GM21381 (cell line): ENCODE results near the gene YIF1A.
A peak's percentile ranks its signal among the peaks of the same experiment; 100 is the strongest.
"Not testable (repeated sequence)": the region's sequence is repeated elsewhere in the genome, so short reads cannot be mapped to it uniquely, and the experiment has no call there.

Experiments used
- ATAC-seq: cut with Tn5 transposase; IDR thresholded peaks from one replicate; pipeline ENCODE4 v1.9.1; 2021; ENCODE audit warnings: mild to moderate bottlenecking, moderate library complexity; ENCODE audit not compliant: unreplicated experiment

YIF1A gene

GRCh38 chr11:66326261-66327111, 37.5 kb upstream of the YIF1A start:
- ATAC-seq: no peak

DNA sequence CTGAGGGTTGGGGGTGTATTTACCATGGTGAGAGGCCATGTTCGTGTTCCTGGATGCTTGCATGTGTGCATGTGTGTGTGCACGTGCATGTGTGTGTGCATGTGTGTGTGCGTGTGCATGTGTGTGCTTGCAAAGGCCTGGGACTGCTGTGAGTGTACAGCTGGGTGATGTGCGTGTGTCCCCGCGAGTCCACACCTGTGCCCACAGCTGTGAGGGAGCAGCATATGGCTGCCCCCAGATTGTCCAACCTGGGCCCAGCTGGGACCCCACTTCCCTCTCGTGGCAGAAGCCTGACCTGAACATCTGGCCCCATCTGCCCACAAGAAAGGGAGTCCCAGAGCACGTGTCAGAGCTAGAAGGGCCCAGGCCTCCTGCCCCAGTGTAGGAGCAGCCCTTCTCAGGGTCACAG, 36.3 kb upstream of the YIF1A start:
- ATAC-seq: no peak

- ATAC-seq: no peak
These were observed 35.7 kb upstream of the YIF1A start for GRCh38 chr11:66324664-66325063.

GRCh38 chr11:66323684-66324083, 34.7 kb upstream of the YIF1A start:
- ATAC-seq: no peak

- ATAC-seq: no peak
These were observed 33.9 kb upstream of the YIF1A start for GRCh38 chr11:66322732-66323427.

GRCh38 chr11:66321606-66322005, 32.7 kb upstream of the YIF1A start:
- ATAC-seq: no peak

DNA sequence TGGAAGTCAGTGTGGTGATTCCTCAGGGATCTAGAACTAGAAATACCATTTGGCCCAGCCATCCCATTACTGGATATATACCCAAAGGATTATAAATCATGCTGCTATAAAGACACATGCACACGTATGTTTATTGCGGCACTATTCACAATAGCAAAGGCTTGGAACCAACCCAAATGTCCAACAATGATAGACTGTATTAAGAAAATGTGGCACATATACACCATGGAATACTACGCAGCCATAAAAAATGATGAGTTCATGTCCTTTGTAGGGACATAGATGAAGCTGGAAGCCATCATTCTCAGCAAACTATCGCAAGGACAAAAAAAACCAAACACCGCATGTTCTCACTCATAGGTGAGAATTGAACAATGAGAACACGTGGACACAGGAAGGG, 31.8 kb upstream of the YIF1A start:
- ATAC-seq: not testable (repeated sequence)

DNA sequence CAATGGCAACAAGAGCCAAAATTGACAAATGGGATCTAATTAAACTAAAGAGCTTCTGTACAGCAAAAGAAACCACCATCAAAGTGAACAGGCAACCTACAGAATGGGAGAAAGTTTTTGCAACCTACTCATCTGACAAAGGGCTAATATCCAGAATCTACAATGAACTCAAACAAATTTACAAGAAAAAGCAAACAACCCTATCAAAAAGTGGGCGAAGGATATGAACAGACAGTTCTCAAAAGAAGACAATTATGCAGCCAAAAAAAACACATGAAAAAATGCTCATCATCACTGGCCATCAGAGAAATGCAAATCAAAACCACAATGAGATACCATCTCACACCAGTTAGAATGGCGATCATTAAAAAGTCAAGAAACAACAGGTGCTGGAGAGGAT, 31.3 kb upstream of the YIF1A start:
- ATAC-seq: not testable (repeated sequence)

GRCh38 chr11:66318600-66318970, 29.6 kb upstream of the YIF1A start:
- no peak for ATAC-seq

- ATAC-seq: no peak
These were observed 29.0 kb upstream of the YIF1A start for GRCh38 chr11:66317723-66318599.

- ATAC-seq: no peak
These were observed 28.4 kb upstream of the YIF1A start for GRCh38 chr11:66317322-66317722.

DNA sequence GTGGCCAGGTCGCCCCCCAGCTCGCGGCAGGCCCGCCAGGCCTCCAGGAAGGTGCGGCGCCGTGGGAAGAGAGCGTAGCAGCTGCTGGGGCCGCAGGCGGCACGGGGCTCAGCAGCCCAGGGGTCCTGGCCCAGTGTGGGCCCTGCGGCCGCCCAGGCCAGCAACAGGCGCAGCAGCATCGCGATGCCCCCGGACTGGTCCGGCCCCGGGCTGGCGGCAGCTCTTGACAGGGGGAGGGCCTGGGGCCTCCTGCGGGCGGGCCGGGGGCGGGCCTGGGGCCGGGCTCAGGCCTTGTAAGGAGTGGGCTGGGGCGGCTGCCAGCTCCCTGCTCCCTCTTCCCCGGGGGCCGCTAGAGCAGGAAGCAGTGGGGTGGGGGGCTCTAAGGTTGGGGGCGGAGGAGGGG, 27.9 kb upstream of the YIF1A start, which contains the start of gene CD248:
Gene CD248 (minus strand): TSS at position 196 of the 403 bp plus-strand sequence. CDS start 17 bp downstream, at position 179.
- no peak for ATAC-seq

DNA sequence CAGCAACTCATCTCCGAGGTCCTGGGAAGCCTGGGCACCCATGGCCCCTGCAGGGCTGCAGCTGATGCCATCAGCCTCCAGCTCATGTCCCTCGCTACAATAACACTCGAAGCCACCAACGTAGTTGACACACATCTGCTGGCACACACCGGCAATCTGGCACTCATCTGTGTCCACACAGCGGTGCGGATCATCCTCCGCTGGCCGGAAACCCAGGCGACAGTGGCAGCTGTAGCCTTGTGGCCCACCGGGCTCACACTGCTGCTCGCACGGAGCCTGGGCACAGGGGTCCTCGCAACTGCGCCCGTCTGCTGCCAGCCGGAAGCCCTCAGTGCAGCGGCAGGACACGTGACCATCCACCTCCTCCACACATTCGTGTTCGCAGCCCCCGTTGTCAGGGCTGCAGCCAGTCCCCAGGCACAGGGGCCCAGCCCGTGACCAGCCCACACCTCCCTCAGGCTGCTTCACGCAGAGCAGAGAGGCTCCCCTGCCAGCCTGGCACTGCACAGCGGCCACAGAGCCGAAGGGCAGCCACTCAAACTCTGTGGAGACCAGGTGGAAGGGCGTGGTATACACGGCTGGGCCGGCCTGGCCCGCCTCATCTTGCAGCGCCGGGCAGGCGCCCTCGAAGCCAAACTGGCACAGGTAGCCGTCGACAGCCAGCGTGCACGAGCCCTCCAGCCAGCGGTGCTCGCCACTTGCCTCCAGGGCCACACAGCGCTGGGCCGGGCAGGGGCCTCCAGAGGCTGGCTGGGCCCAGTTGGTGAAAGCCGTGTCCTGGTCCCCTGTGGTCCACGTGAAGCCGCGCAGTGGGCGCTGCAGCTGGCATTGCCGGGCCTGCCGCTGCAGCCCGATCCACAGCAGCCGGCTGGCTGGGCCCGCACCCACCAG, 27.2 kb upstream of the YIF1A start:
- no peak for ATAC-seq

GRCh38 chr11:66315498-66315885, 26.5 kb upstream of the YIF1A start:
- no peak for ATAC-seq

DNA sequence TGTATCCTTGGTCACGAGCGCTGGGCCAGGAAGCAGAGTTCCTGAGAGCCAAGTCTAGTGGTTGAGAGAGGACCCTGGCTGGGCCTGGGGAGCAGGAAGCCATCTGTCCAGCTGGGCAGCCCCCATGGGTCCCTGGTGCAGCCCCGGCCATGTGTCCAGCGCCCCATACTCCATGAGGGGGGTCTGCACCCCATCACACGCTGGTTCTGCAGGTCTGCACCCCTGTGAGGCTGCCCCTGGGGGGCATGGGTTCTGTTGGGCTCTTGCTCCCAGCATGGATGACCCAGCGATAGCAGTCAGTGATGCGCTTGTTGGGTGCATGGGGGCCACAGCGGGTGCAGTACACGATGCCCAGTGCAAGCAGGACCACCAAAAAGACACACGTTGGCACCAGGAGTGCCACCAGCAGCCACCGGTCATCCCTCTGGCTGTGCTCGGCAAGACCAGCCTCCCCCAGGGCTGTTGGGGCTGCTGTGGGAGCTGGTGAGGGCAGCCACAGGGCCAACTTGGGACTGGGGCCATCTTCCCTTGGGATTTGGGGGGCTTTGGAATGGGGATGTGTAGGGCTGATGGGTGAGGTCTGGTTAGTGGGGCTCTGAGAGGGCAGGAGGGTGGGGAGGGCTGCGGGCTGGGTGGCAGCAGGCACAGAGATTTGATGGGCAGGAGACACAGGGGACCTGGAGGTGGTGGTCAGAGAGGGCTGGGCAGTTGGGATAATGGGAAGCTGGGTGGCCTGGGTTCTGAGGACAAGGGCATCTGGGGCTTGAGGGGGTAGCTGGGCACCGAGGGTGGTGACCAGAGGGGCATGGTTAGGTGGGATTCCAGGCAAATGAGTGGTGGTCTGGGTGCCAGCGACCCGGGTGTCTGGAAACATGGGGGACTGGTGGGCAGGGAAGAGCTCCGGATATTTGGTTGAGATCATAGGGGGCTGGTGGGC, 25.9 kb upstream of the YIF1A start:
- no peak for ATAC-seq

DNA sequence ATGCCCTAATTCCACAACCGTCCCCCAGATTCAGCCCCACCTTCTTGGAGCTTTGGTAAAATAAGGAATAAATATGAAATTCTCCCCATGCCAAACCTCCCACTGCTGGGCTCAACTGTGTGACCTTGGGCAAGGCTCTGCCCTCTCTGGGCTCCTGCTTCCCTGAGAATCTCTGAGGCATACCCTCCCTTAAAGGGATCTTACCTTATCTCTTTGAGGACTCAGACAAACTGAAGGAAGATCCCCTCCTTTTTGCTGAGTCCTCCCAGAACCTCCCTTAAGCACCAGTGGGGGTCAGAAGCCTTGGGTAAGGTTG, 25.2 kb upstream of the YIF1A start:
- ATAC-seq: no peak

GRCh38 chr11:66313321-66314185, 24.6 kb upstream of the YIF1A start:
- ATAC-seq: no peak

DNA sequence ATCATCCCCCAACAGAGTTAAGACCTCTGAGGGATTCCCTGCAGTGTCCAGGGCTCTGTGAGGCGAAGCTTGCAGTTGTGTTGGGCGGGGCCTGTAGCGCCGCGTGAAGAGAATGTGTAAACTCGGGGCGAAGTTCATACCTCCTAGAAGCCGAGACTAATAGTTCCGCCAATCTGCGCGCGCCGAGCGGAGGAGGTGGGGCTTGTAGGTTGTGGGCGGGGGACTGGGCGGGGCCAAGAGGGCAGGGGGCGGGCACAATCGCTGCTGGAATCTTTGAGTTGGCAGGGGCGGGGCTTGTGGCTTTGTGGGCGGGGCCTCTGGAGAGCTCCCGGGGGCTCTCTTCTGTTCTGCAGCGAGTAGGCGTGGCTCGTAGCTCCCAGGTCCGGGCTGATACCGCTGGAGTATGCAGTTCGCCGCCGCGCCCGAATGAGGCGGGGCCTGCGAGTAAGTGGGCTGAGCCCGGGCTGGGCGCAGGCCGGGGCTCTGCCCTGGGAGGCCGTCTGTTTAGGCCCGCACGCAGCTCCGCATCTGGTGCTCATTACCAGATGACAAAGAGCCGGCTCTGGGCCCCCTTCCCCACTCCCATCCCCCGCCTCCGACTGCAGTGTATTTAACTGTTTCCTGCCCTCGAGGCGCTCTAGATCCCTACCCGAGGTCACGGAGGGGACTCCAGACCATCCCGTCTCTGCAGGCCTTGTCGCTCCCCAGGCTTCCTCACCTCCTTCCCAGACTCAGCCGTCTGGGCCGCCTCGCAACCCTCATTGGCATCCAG, 23.8 kb upstream of the YIF1A start:
- ATAC-seq: peak; percentile 43
